Upper lobe of right lung (tissue), 1 donor: ENCODE data around the gene WNK2. TPM values are rescaled to one million over a fixed set of nuclear protein-coding genes. Genes with fewer than 3 reads are reported as not detected.

Experiments
- ATAC-seq: fragments of 200-7000 bp; cut with Tn5 transposase; one replicate; pipeline ENCODE4 v1.9.1; 2020; ENCODE audit warnings: mild to moderate bottlenecking, moderate library complexity
- DNase-seq: peaks from one replicate; pipeline ENCODE4 v3.0.0-alpha.2; 2020
- H3K27ac ChIP-seq: fragments of 200-600 bp; one replicate; pipeline ENCODE4 v1.8.0; 2022
- H3K27me3 ChIP-seq: fragments of 200-600 bp; one replicate; pipeline ENCODE4 v1.8.0; 2022; ENCODE audit warnings: mild to moderate bottlenecking
- H3K36me3 ChIP-seq: fragments of 200-600 bp; one replicate; pipeline ENCODE4 v1.8.0; 2022
- H3K4me1 ChIP-seq: fragments of 200-600 bp; one replicate; pipeline ENCODE4 v1.8.0; 2022
- H3K4me3 ChIP-seq: fragments of 200-600 bp; one replicate; pipeline ENCODE4 v1.8.0; 2022; ENCODE audit warnings: mild to moderate bottlenecking
- H3K9me3 ChIP-seq: fragments of 200-600 bp; one replicate; pipeline ENCODE4 v1.8.0; 2022
- CTCF ChIP-seq: fragments of 200-600 bp; IDR thresholded peaks from one replicate; pipeline ENCODE4 v1.8.0; 2022; ENCODE audit warnings: antibody characterized with exemption
- intact Hi-C: fragments of 100-400 bp; cut with DNase I; formaldehyde crosslinking; loops from one replicate; pipeline ENCODE4 v1.11.0; 2022
- total RNA-seq: library from RNA; stranded (reverse); fragmentation: NEBNext Ultra II Directional; extraction: Animal tissue kit (Norgen Biotek cat#: 25700); gene quantifications from one replicate; pipeline ENCODE4 v1.2.1, GENCODE V29; 2021
- donor health status: DM: no; HTN: yes; CAD: no; lungs with severe emphysema.

Gene WNK2
- total RNA-seq, 1 donor from 2014 or later: 0.35 TPM

- Histone ChIP-seq H3K36me3 (no peaks in the 10 kb centered on the region), H3K4me3 (no peak overlapping the region), H3K27me3 (no peaks in the 10 kb centered on the region), H3K27ac (no peak overlapping the region), H3K9me3 (peaks cover 6% of the 10 kb centered on the region), H3K4me1 (no peaks in the 10 kb centered on the region)
- no peak for TF ChIP-seq CTCF
- DNase-seq (no peak), ATAC-seq (no peak)
- intact Hi-C loops: no loop called here
Measured at GRCh38 chr9:93218671-93219420, 34.9 kb downstream of the WNK2 start.

- no peak for TF ChIP-seq CTCF
Measured at GRCh38 chr9:93219692-93220091, 35.8 kb downstream of the WNK2 start.

GRCh38 chr9:93220627-93221026 lies 36.7 kb downstream of the WNK2 start:
- H3K27ac ChIP-seq: no peak overlapping the region
- peaks cover 2% of the 10 kb centered on the region for H3K9me3 ChIP-seq

More at GRCh38 chr9:93219692-93220091, 35.8 kb downstream of the WNK2 start:
- Histone ChIP-seq H3K27me3 (no peaks in the 10 kb centered on the region), H3K36me3 (no peaks in the 10 kb centered on the region), H3K4me1 (no peaks in the 10 kb centered on the region), H3K4me3 (no peak overlapping the region), H3K9me3 (peaks cover 6% of the 10 kb centered on the region), H3K27ac (no peak overlapping the region)
- DNase-seq: no peak
- intact Hi-C loops: no loop called here
- ATAC-seq: no peak

GRCh38 chr9:93221044-93221443 lies 37.1 kb downstream of the WNK2 start:
- no peaks in the 10 kb centered on the region for H3K27me3 ChIP-seq
- ATAC-seq (no peak), DNase-seq (no peak)
- H3K36me3 ChIP-seq: no peaks in the 10 kb centered on the region
- H3K27ac ChIP-seq: no peak overlapping the region
- H3K9me3 ChIP-seq: no peaks in the 10 kb centered on the region
- intact Hi-C loops: no loop called here
- H3K4me1 ChIP-seq: no peaks in the 10 kb centered on the region
- no peak for TF ChIP-seq CTCF
- no peak overlapping the region for H3K4me3 ChIP-seq

More at GRCh38 chr9:93220627-93221026, 36.7 kb downstream of the WNK2 start:
- intact Hi-C loops: no loop called here
- ATAC-seq (no peak), DNase-seq (no peak)
- Histone ChIP-seq H3K4me1 (no peaks in the 10 kb centered on the region), H3K4me3 (no peak overlapping the region), H3K27me3 (no peaks in the 10 kb centered on the region), H3K36me3 (no peaks in the 10 kb centered on the region)
- no peak for TF ChIP-seq CTCF

- intact Hi-C loops: no loop called here
- TF ChIP-seq CTCF: no peak
- no peak overlapping the region for H3K4me3 ChIP-seq
- H3K36me3 ChIP-seq: no peaks in the 10 kb centered on the region
- H3K27me3 ChIP-seq: no peaks in the 10 kb centered on the region
- ATAC-seq (no peak), DNase-seq (no peak)
- H3K27ac ChIP-seq: no peak overlapping the region
- no peaks in the 10 kb centered on the region for H3K9me3 ChIP-seq
- no peaks in the 10 kb centered on the region for H3K4me1 ChIP-seq
Measured at GRCh38 chr9:93222890-93223259, 38.9 kb downstream of the WNK2 start.
